Esophagus squamous epithelium (tissue), 5 donors: ENCODE data around the gene G6PC1. TPM values are rescaled to one million over a fixed set of nuclear protein-coding genes. Genes with fewer than 3 reads are reported as not detected.
"Not testable (repeated sequence)": the region's sequence is repeated elsewhere in the genome, so short reads cannot be mapped to it uniquely, and the experiment has no call there.

Experiments
- DNase-seq: peaks from one replicate; lab custom pipeline; 2025; lab: John Stamatoyannopoulos, UW
- H3K27ac ChIP-seq, 4 donors: fragments of 200-600 bp; sonication (generic); one replicate each; pipeline ENCODE4 v1.5.1; 2016 to 2019; ENCODE audit warnings: mild to moderate bottlenecking in 1 of 4
- H3K27me3 ChIP-seq, 4 donors: fragments of 200-600 bp; sonication (generic); 1 replicate in 3 of 4; 2 replicates in 1 of 4; pipeline versions ENCODE4 v1.5.1 to v1.6.0; 2017 to 2021; ENCODE audit warnings: antibody characterized with exemption in 1 of 4
- H3K36me3 ChIP-seq, 3 donors: fragments of 200-600 bp; sonication (generic); one replicate each; pipeline ENCODE4 v1.5.1; 2016 to 2019
- H3K4me1 ChIP-seq, 3 donors: fragments of 200-600 bp; sonication (generic); one replicate each; pipeline ENCODE4 v1.5.1; 2017 to 2019
- H3K4me3 ChIP-seq, 4 donors: fragments of 200-600 bp; sonication (generic); 1 replicate in 3 of 4; 2 replicates in 1 of 4; pipeline ENCODE4 v1.5.1; 2016 to 2019; ENCODE audit warnings: mild to moderate bottlenecking in 2 of 4, moderate library complexity in 1 of 4
- H3K9me3 ChIP-seq, 3 donors: fragments of 200-600 bp; sonication (generic); one replicate each; pipeline ENCODE4 v1.5.1; 2016 to 2019
- POLR2A ChIP-seq, 4 donors: fragments of 450-650 bp; IDR thresholded peaks; one replicate each; pipeline ENCODE4 v1.6.1; 2017; ENCODE audit warnings: antibody characterized with exemption in 4 of 4, mild to moderate bottlenecking in 4 of 4, moderate library complexity in 3 of 4
- WGBS, 2 donors: methylation state at CpG; one replicate each; pipeline ENCODE4 v1.1.5; 2018; 5-methylcytosine and 5-hydroxymethylcytosine counted together
- intact Hi-C: fragments of 100-400 bp; cut with DNase I; formaldehyde crosslinking; loops from one replicate; pipeline ENCODE4 v1.15.0; 2022
- total RNA-seq, 4 donors: library from RNA; depleted of rRNA; stranded (reverse); fragments of >200 nt; gene quantifications; one replicate each; pipeline ENCODE4 v1.1.0, GENCODE V29; 2016
- TF ChIP-seq, protein P1 (sequence below), 6 experiments: fragments of 450-650 bp in 4 of 6; fragments of 200-600 bp in 2 of 6; sonication (generic) in 2 of 6; IDR thresholded peaks; one replicate each; pipeline ENCODE4 v1.5.1; 2016 to 2019; ENCODE audit warnings: antibody characterized with exemption in 6 of 6, mild to moderate bottlenecking in 4 of 6, moderate library complexity in 4 of 6
- donor health status: DM: yes; HTN: yes; CAD: no.

G6PC1 gene
- total RNA-seq, 4 donors from 2014 or later: not detected

DNA sequence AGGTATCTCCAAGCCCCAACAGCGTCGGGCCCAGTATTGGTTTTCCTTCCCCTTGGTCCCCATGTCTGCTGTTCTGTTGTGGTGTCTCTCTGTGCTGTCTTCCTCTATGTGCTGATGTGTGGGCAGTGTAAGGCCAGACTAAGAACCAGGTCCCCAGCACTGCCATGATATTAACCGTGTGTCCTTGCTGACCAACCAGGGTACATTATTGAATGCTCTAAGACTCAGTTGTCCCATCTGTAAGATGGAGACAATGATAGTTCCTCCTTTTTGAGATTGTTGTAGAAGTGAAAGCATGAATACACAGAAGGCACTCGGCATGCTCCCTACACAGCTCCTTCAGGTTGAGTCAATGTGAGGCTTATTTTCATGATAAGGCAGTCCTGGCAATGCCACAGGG is 29.0 kb upstream of the G6PC1 start:
- H3K9me3 ChIP-seq: peaks cover 0 to 5% (median 0%) of the 10 kb centered on the region in 3 donors
- TF ChIP-seq POLR2A (IDR thresholded peaks at IDR 0.05): no peak
- TF ChIP-seq, protein P1, sequence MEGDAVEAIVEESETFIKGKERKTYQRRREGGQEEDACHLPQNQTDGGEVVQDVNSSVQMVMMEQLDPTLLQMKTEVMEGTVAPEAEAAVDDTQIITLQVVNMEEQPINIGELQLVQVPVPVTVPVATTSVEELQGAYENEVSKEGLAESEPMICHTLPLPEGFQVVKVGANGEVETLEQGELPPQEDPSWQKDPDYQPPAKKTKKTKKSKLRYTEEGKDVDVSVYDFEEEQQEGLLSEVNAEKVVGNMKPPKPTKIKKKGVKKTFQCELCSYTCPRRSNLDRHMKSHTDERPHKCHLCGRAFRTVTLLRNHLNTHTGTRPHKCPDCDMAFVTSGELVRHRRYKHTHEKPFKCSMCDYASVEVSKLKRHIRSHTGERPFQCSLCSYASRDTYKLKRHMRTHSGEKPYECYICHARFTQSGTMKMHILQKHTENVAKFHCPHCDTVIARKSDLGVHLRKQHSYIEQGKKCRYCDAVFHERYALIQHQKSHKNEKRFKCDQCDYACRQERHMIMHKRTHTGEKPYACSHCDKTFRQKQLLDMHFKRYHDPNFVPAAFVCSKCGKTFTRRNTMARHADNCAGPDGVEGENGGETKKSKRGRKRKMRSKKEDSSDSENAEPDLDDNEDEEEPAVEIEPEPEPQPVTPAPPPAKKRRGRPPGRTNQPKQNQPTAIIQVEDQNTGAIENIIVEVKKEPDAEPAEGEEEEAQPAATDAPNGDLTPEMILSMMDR (IDR thresholded peaks at IDR 0.05): no peak
- no peaks in the 10 kb centered on the region for H3K36me3 ChIP-seq
- H3K27me3 ChIP-seq: no peaks in the 10 kb centered on the region
- no peak overlapping the region for H3K4me3 ChIP-seq
- intact Hi-C loops: no loop called here
- 63 to 100% methylated on average over 3 to 4 of the region's 4 CpGs for WGBS, 2 donors
- H3K27ac ChIP-seq: no peak overlapping the region
- no peaks in the 10 kb centered on the region for H3K4me1 ChIP-seq
- DNase-seq: no peak

DNA sequence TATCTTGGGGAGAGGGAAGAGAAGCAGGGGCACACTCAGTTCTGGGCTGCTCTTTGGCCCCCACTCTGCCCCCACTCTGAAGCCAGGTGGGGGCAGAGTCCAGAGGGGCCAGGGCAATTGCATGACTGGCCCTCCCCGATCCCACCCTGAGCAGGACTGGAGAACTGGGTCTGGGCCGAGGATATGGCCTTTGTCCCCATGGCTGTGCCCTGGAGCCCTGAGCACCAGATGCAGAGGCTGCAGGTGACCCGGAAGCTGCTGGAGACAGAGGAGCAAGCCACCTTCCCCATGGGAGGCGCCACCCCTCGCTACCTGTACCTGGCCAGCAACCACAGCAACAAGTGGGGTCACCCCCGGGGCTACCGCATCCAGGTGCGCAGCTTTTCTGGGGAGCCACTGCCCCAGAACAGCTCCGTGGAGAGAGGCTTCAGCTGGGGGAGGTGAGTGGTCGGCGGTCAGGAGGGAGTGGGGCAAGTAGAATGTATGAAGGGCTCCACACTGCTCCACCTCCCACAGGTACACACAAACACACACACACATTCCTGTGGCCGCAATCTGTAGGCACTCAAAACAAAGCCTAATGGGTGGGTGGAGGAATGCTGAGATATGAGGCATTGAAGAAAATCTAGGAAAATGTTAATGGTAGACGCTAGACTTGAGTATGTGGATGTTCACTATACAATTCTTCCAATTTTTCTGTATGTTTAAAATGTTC is 28.2 kb upstream of the G6PC1 start:
- Histone ChIP-seq H3K27ac (no peak overlapping the region), H3K9me3 (peaks cover 0 to 5% (median 0%) of the 10 kb centered on the region in 3 donors), H3K36me3 (no peaks in the 10 kb centered on the region), H3K27me3 (peaks cover 0 to 6% (median 0%) of the 10 kb centered on the region in 4 donors), H3K4me1 (no peaks in the 10 kb centered on the region), H3K4me3 (no peak overlapping the region)
- WGBS, 2 donors: 69 to 83% methylated on average over 3 to 4 of the region's 13 CpGs
- DNase-seq: no peak
- intact Hi-C loops: no loop called here
- TF ChIP-seq, protein P1 (IDR thresholded peaks at IDR 0.05): no peak
- TF ChIP-seq POLR2A (IDR thresholded peaks at IDR 0.05): no peak

DNA sequence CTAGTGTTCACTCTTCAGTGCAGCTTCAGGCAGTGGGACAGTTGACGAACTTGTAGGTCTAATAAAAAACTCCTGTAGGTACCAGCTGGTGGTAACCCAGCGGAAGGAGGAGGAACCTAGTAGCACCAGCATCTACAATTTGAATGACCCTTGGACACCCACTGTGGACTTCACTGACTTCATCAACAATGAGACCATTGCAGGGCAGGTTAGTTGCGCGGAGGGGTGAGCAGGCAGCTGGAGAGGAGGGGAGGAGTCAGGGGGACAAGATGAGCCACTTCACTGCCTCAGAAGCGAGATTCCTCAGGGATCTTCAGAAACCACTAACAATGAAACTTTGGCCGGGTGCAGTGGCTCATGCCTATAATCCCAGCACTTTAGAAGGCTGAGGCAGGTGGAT is 27.3 kb upstream of the G6PC1 start:
- H3K4me1 ChIP-seq: no peaks in the 10 kb centered on the region
- H3K27ac ChIP-seq: no peak overlapping the region
- TF ChIP-seq, protein P1 (IDR thresholded peaks at IDR 0.05): no peak
- no peak for TF ChIP-seq POLR2A (IDR thresholded peaks at IDR 0.05)
- H3K36me3 ChIP-seq: no peaks in the 10 kb centered on the region
- intact Hi-C loops: no loop called here
- no peak for DNase-seq
- peaks cover 0 to 5% (median 0%) of the 10 kb centered on the region in 3 donors for H3K9me3 ChIP-seq
- H3K27me3 ChIP-seq: peaks cover 0 to 15% (median 0%) of the 10 kb centered on the region in 4 donors
- WGBS, 2 donors: 78 to 89% methylated on average over 5 to 6 of the region's 6 CpGs
- H3K4me3 ChIP-seq: no peak overlapping the region

DNA sequence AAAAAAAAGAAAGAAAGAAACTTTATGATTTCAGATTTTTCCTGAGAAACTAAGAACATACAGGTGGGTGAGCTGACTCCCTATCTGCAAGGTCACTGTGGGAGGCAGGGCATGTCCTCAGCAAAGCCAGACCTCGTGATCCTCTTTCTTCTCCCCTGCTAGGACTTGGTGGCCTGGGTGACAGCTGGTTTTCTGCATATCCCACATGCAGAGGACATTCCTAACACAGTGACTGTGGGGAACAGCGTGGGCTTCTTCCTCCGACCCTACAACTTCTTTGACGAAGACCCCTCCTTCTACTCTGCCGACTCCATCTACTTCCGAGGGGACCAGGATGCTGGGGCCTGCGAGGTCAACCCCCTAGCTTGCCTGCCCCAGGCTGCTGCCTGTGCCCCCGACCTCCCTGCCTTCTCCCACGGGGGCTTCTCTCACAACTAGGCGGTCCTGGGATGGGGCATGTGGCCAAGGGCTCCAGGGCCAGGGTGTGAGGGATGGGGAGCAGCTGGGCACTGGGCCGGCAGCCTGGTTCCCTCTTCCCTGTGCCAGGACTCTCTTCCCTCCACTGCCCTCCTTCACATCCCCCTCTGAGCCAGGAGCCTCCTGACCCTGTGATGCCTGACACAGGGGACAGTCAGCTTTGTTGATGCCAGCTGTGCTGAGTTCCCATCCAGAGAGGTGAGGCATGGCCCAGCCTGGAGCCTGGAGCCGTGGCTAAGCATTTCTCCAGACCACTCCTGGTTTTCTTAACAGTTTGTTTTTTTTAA is 26.5 kb upstream of the G6PC1 start:
- intact Hi-C loops, DNase-seq, H3K4me3 ChIP-seq, H3K36me3 ChIP-seq, H3K27ac ChIP-seq, H3K9me3 ChIP-seq, H3K4me1 ChIP-seq: not testable (repeated sequence)
- WGBS, 2 donors: 78 to 81% methylated on average over 5 to 6 of the region's 12 CpGs
- H3K27me3 ChIP-seq: peaks cover 0 to 21% (median 0%) of the 10 kb centered on the region in 4 donors

DNA sequence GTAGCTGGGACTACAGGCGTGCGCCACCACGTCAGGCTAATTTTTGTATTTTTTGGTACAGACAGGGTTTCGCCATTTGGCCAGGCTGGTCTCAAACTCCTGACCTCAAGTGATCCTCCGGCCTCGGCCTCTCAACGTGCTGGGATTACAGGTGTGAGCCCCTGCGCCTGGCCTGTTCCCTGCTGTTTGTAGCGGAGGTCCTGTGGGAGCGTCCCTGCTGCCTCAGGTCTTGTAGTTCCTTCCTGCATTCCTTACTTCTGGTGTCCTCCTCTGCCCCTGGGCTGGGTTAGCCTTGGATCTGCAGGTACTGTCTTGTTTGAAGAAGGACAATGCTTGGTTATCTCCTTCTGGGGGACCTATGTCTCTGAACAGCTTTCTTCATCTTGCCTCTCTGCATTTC is 23.6 kb upstream of the G6PC1 start:
- 66 to 80% methylated on average over 5 to 10 of the region's 10 CpGs for WGBS, 2 donors

More for the DNA sequence above, 23.6 kb upstream of the G6PC1 start:
- TF ChIP-seq POLR2A (IDR thresholded peaks at IDR 0.05): no peak
- TF ChIP-seq, protein P1 (IDR thresholded peaks at IDR 0.05): no peak
- no peaks in the 10 kb centered on the region for H3K36me3 ChIP-seq
- DNase-seq: no peak
- no peaks in the 10 kb centered on the region for H3K9me3 ChIP-seq
- H3K27me3 ChIP-seq: peaks cover 0 to 21% (median 0%) of the 10 kb centered on the region in 4 donors
- H3K27ac ChIP-seq: no peak overlapping the region
- H3K4me1 ChIP-seq: no peaks in the 10 kb centered on the region
- intact Hi-C loops: no loop called here
- no peak overlapping the region for H3K4me3 ChIP-seq
